Activated gamma-delta T cell treated with anti-CD3 and anti-CD28 coated beads, Interleukin-2, amount 50 U/mL, for 16 hours (primary cell): ENCODE measurements around the gene TUBG1.
"Not testable (repeated sequence)": the region's sequence is repeated elsewhere in the genome, so short reads cannot be mapped to it uniquely, and the experiment has no call there.

ENCODE experiments used
- DNase-seq: peaks from one replicate; pipeline ENCODE4 v3.0.0-alpha.2; 2020; ENCODE audit warnings: low read depth

The TUBG1 gene

GRCh38 chr17:42579794-42580551 lies 29.5 kb upstream of the TUBG1 start:
- DNase-seq: no peak

GRCh38 chr17:42581744-42582270 lies 27.7 kb upstream of the TUBG1 start:
- no peak for DNase-seq

GRCh38 chr17:42584880-42585279 lies 24.6 kb upstream of the TUBG1 start:
- DNase-seq: no peak

GRCh38 chr17:42585353-42585752 lies 24.1 kb upstream of the TUBG1 start:
- no peak for DNase-seq

GRCh38 chr17:42586514-42587230 lies 22.8 kb upstream of the TUBG1 start:
- DNase-seq: no peak

- DNase-seq: no peak
These were observed 18.6 kb upstream of the TUBG1 start for GRCh38 chr17:42590886-42591285.

- no peak for DNase-seq
These were observed 18.1 kb upstream of the TUBG1 start for GRCh38 chr17:42591411-42591810.

- no peak for DNase-seq
These were observed 13.1 kb upstream of the TUBG1 start for GRCh38 chr17:42596386-42596785.

GRCh38 chr17:42598905-42599304 lies 10.6 kb upstream of the TUBG1 start:
- no peak for DNase-seq

GRCh38 chr17:42603318-42603717 lies 6.2 kb upstream of the TUBG1 start:
- no peak for DNase-seq

- no peak for DNase-seq
These were observed 1.7 kb upstream of the TUBG1 start for GRCh38 chr17:42607769-42608168.

- DNase-seq: no peak
These were observed 940 bp upstream of the TUBG1 start for GRCh38 chr17:42608305-42609181.

GRCh38 chr17:42609814-42610801 lies 625 bp downstream of the TUBG1 start:
- DNase-seq: peak; percentile 4

GRCh38 chr17:42612013-42612412 lies 2.5 kb downstream of the TUBG1 start:
- no peak for DNase-seq

- no peak for DNase-seq
These were observed 4.3 kb downstream of the TUBG1 start for GRCh38 chr17:42613699-42614295.

- DNase-seq: no peak
These were observed 8.5 kb downstream of the TUBG1 start for GRCh38 chr17:42617956-42618431.

- no peak for DNase-seq
These were observed 9.1 kb downstream of the TUBG1 start for GRCh38 chr17:42618442-42619150.

- not testable (repeated sequence) for DNase-seq
These were observed 12.5 kb downstream of the TUBG1 start for GRCh38 chr17:42621987-42622386.

GRCh38 chr17:42623271-42623670 lies 13.8 kb downstream of the TUBG1 start:
- DNase-seq: no peak
